ENCODE measurements around the gene AHCTF1. TPM values are rescaled to one million over a fixed set of nuclear protein-coding genes. Genes with fewer than 3 reads are reported as not detected.
"Not testable (repeated sequence)": the region's sequence is repeated elsewhere in the genome, so short reads cannot be mapped to it uniquely, and the experiment has no call there.

AHCTF1 gene
- total and polyA plus RNA-seq, 7 experiments from 2014 or later: 19.0 to 66.5 (median 53.6) TPM

GRCh38 chr1:246817778-246818177 lies 114.0 kb downstream of the AHCTF1 start:
- H3K9me3 ChIP-seq (ENCODE audit: control insufficient read depth in 2 of 3, low read length in 3 of 3); H3K4me3 ChIP-seq (ENCODE audit: low read length); intact Hi-C loops (cut with micrococcal nuclease); H3K27ac ChIP-seq (ENCODE audit: low read depth, low read length); CTCF ChIA-PET; H3K4me3 Mint-ChIP-seq; H3K9me3 Mint-ChIP-seq; H3K4me1 ChIP-seq (ENCODE audit: control insufficient read depth in 2 of 2, insufficient read depth in 2 of 2, low read length in 2 of 2); H3K36me3 Mint-ChIP-seq; H3K27me3 ChIP-seq (ENCODE audit: control insufficient read depth in 2 of 2, insufficient read depth in 2 of 2, low read length in 2 of 2); H3K27ac Mint-ChIP-seq; POLR2A ChIA-PET; ATAC-seq; H3K36me3 ChIP-seq (ENCODE audit: control insufficient read depth in 2 of 3, insufficient read depth in 3 of 3, low read length in 3 of 3): not testable (repeated sequence)
- Mint-ChIP-seq H3K27me3 (peaks cover 0 to 20% (median 17%) of the 10 kb centered on the region in 5 donors), H3K4me1 (peaks cover 3 to 24% (median 10%) of the 10 kb centered on the region in 7 donors)
- DNase-seq: peak in 2 of 9 donors; percentile 7 to 16

- H3K27me3 ChIP-seq (ENCODE audit: control insufficient read depth in 2 of 2, insufficient read depth in 2 of 2, low read length in 2 of 2): no peaks in the 10 kb centered on the region
- no peaks in the 10 kb centered on the region for H3K9me3 ChIP-seq (ENCODE audit: control insufficient read depth in 2 of 3, low read length in 3 of 3)
- H3K4me3 ChIP-seq (ENCODE audit: low read length): no peak overlapping the region
- peaks cover 0 to 6% (median 0%) of the 10 kb centered on the region in 11 donors for H3K9me3 Mint-ChIP-seq
- peak overlapping the region in 1 of 9 donors; percentile 12 for H3K27ac Mint-ChIP-seq
- peak overlapping the region in 1 of 10 donors; percentile 41 for H3K4me3 Mint-ChIP-seq
- CTCF ChIA-PET: no interaction called here
- H3K4me1 Mint-ChIP-seq: peaks cover 0 to 14% (median 6%) of the 10 kb centered on the region in 7 donors
- peaks cover 0 to 4% (median 0%) of the 10 kb centered on the region in 5 donors for H3K36me3 Mint-ChIP-seq
- intact Hi-C loops (cut with micrococcal nuclease): no loop called here
- no peak overlapping the region for H3K27ac ChIP-seq (ENCODE audit: low read depth, low read length)
- H3K36me3 ChIP-seq (ENCODE audit: control insufficient read depth in 2 of 3, insufficient read depth in 3 of 3, low read length in 3 of 3): no peaks in the 10 kb centered on the region
- H3K4me1 ChIP-seq (ENCODE audit: control insufficient read depth in 2 of 2, insufficient read depth in 2 of 2, low read length in 2 of 2): peaks cover 0 to 4% of the 10 kb centered on the region in 2 donors
- peak in 1 of 9 donors; percentile 12 for DNase-seq
- H3K27me3 Mint-ChIP-seq: peaks cover 0 to 24% (median 20%) of the 10 kb centered on the region in 5 donors
- ATAC-seq: peak; percentile 44
- POLR2A ChIA-PET: no interaction called here
Observed at GRCh38 chr1:246815693-246816270, 116.0 kb downstream of the AHCTF1 start.

GRCh38 chr1:246814890-246815289 lies 116.9 kb downstream of the AHCTF1 start:
- intact Hi-C loops (cut with micrococcal nuclease): no loop called here
- Mint-ChIP-seq H3K4me1 (peaks cover 0 to 11% (median 6%) of the 10 kb centered on the region in 7 donors), H3K4me3 (no peak overlapping the region), H3K27ac (no peak overlapping the region), H3K9me3 (peaks cover 0 to 6% (median 0%) of the 10 kb centered on the region in 11 donors), H3K36me3 (peaks cover 0 to 4% (median 0%) of the 10 kb centered on the region in 5 donors), H3K27me3 (peaks cover 0 to 23% (median 17%) of the 10 kb centered on the region in 5 donors)
- Histone ChIP-seq H3K27me3 (ENCODE audit: control insufficient read depth in 2 of 2, insufficient read depth in 2 of 2, low read length in 2 of 2) (no peaks in the 10 kb centered on the region), H3K36me3 (ENCODE audit: control insufficient read depth in 2 of 3, insufficient read depth in 3 of 3, low read length in 3 of 3) (no peaks in the 10 kb centered on the region), H3K27ac (ENCODE audit: low read depth, low read length) (no peak overlapping the region), H3K4me1 (ENCODE audit: control insufficient read depth in 2 of 2, insufficient read depth in 2 of 2, low read length in 2 of 2) (no peaks in the 10 kb centered on the region), H3K9me3 (ENCODE audit: control insufficient read depth in 2 of 3, low read length in 3 of 3) (no peaks in the 10 kb centered on the region), H3K4me3 (ENCODE audit: low read length) (no peak overlapping the region)
- no peak for ATAC-seq
- ChIA-PET CTCF (no interaction called here), POLR2A (no interaction called here)
- no peak for DNase-seq

DNA sequence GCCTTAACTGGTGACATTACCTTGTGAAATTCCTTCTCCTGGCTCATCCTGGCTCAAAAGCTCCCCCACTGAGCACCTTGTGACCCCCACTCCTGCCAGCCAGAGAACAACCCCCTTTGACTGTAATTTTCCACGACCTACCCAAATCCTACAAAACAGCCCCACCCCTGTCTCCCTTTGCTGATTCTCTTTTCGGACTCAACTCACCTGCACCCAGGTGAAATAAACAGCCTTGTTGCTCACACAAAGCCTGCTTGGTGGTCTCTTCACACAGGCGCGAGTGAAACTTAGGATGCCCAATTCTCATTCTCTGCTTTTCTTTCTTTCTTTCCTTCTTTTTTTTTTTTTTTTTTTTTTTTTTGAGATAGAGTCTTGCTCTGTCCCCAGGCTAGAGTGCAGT lies 118.4 kb downstream of the AHCTF1 start:
- POLR2A ChIA-PET; H3K4me1 ChIP-seq (ENCODE audit: control insufficient read depth in 2 of 2, insufficient read depth in 2 of 2, low read length in 2 of 2); H3K27me3 ChIP-seq (ENCODE audit: control insufficient read depth in 2 of 2, insufficient read depth in 2 of 2, low read length in 2 of 2); H3K27ac Mint-ChIP-seq; CTCF ChIA-PET; H3K4me3 ChIP-seq (ENCODE audit: low read length); H3K4me3 Mint-ChIP-seq; H3K36me3 ChIP-seq (ENCODE audit: control insufficient read depth in 2 of 3, insufficient read depth in 3 of 3, low read length in 3 of 3); ATAC-seq; H3K27ac ChIP-seq (ENCODE audit: low read depth, low read length); H3K36me3 Mint-ChIP-seq; H3K9me3 ChIP-seq (ENCODE audit: control insufficient read depth in 2 of 3, low read length in 3 of 3); intact Hi-C loops (cut with micrococcal nuclease); DNase-seq; H3K9me3 Mint-ChIP-seq: not testable (repeated sequence)
- Mint-ChIP-seq H3K4me1 (peaks cover 0 to 11% (median 6%) of the 10 kb centered on the region in 7 donors), H3K27me3 (peaks cover 0 to 23% (median 17%) of the 10 kb centered on the region in 5 donors)

DNA sequence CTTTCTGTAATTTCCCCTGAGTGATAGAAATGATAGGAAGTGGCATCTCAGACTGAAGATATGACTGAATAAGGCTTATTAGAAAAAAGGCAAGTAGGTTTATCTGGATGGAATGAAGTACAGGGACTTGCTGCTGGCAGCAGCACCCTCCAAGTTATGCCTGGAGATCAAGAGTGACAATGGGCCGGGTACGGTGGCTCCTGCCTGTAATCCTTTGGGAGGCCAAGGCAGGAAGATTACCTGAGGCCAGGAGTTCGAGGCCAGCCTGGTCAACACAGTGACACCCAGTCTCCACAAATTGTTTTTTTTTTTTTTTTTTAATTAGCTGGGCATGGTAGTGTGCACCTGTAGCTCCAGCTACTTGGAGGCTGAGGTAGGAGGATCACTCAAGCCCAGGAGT lies 119.8 kb downstream of the AHCTF1 start:
- Histone ChIP-seq H3K4me3 (ENCODE audit: low read length) (no peak overlapping the region), H3K27me3 (ENCODE audit: control insufficient read depth in 2 of 2, insufficient read depth in 2 of 2, low read length in 2 of 2) (no peaks in the 10 kb centered on the region), H3K27ac (ENCODE audit: low read depth, low read length) (no peak overlapping the region), H3K4me1 (ENCODE audit: control insufficient read depth in 2 of 2, insufficient read depth in 2 of 2, low read length in 2 of 2) (no peaks in the 10 kb centered on the region), H3K36me3 (ENCODE audit: control insufficient read depth in 2 of 3, insufficient read depth in 3 of 3, low read length in 3 of 3) (no peaks in the 10 kb centered on the region), H3K9me3 (ENCODE audit: control insufficient read depth in 2 of 3, low read length in 3 of 3) (no peaks in the 10 kb centered on the region)
- Mint-ChIP-seq H3K4me1 (peaks cover 0 to 6% (median under 1%) of the 10 kb centered on the region in 7 donors), H3K4me3 (no peak overlapping the region), H3K27me3 (peaks cover 0 to 27% (median 17%) of the 10 kb centered on the region in 5 donors), H3K36me3 (no peaks in the 10 kb centered on the region), H3K27ac (no peak overlapping the region), H3K9me3 (peaks cover 0 to 3% (median 0%) of the 10 kb centered on the region in 11 donors)
- ChIA-PET CTCF (no interaction called here), POLR2A (no interaction called here)
- ATAC-seq (no peak), DNase-seq (no peak)
- intact Hi-C loops (cut with micrococcal nuclease): no loop called here

- Histone ChIP-seq H3K4me3 (ENCODE audit: low read length) (no peak overlapping the region), H3K27me3 (ENCODE audit: control insufficient read depth in 2 of 2, insufficient read depth in 2 of 2, low read length in 2 of 2) (no peaks in the 10 kb centered on the region), H3K27ac (ENCODE audit: low read depth, low read length) (no peak overlapping the region), H3K4me1 (ENCODE audit: control insufficient read depth in 2 of 2, insufficient read depth in 2 of 2, low read length in 2 of 2) (no peaks in the 10 kb centered on the region), H3K36me3 (ENCODE audit: control insufficient read depth in 2 of 3, insufficient read depth in 3 of 3, low read length in 3 of 3) (no peaks in the 10 kb centered on the region), H3K9me3 (ENCODE audit: control insufficient read depth in 2 of 3, low read length in 3 of 3) (no peaks in the 10 kb centered on the region)
- DNase-seq (no peak), ATAC-seq (no peak)
- CTCF ChIA-PET: no interaction called here
- Mint-ChIP-seq H3K4me3 (no peak overlapping the region), H3K4me1 (no peaks in the 10 kb centered on the region), H3K36me3 (no peaks in the 10 kb centered on the region), H3K27ac (no peak overlapping the region), H3K9me3 (peaks cover 0 to 3% (median 0%) of the 10 kb centered on the region in 11 donors), H3K27me3 (peaks cover 0 to 17% (median 9%) of the 10 kb centered on the region in 5 donors)
- intact Hi-C loops (cut with micrococcal nuclease): no loop called here
- POLR2A ChIA-PET: no interaction called here
Observed at GRCh38 chr1:246809473-246809872, 122.3 kb downstream of the AHCTF1 start.

GRCh38 chr1:246805135-246805716 lies 126.5 kb downstream of the AHCTF1 start:
- peaks cover 0 to 5% (median 0%) of the 10 kb centered on the region in 5 donors for H3K27me3 Mint-ChIP-seq
- Histone ChIP-seq H3K36me3 (ENCODE audit: control insufficient read depth in 2 of 3, insufficient read depth in 3 of 3, low read length in 3 of 3) (no peaks in the 10 kb centered on the region), H3K9me3 (ENCODE audit: control insufficient read depth in 2 of 3, low read length in 3 of 3) (no peaks in the 10 kb centered on the region), H3K27me3 (ENCODE audit: control insufficient read depth in 2 of 2, insufficient read depth in 2 of 2, low read length in 2 of 2) (no peaks in the 10 kb centered on the region), H3K27ac (ENCODE audit: low read depth, low read length) (no peak overlapping the region), H3K4me1 (ENCODE audit: control insufficient read depth in 2 of 2, insufficient read depth in 2 of 2, low read length in 2 of 2) (no peaks in the 10 kb centered on the region), H3K4me3 (ENCODE audit: low read length) (no peak overlapping the region)
- no peaks in the 10 kb centered on the region for H3K4me1 Mint-ChIP-seq
- no peak for DNase-seq
- H3K27ac Mint-ChIP-seq: no peak overlapping the region
- no peak for ATAC-seq
- intact Hi-C loops (cut with micrococcal nuclease): no loop called here
- peaks cover 0 to 10% (median 0%) of the 10 kb centered on the region in 11 donors for H3K9me3 Mint-ChIP-seq
- ChIA-PET CTCF (no interaction called here), POLR2A (no interaction called here)
- no peaks in the 10 kb centered on the region for H3K36me3 Mint-ChIP-seq
- no peak overlapping the region for H3K4me3 Mint-ChIP-seq

Data from naive thymus-derived CD4-positive, alpha-beta T cell (primary cell).